Neural progenitor cell (in vitro differentiated cells): Measurements from ENCODE around the gene LARGE1. TPM values are rescaled to one million over a fixed set of nuclear protein-coding genes. Genes with fewer than 3 reads are reported as not detected.

ENCODE experiments used
- DNase-seq: peaks from one replicate; pipeline ENCODE4 v3.0.0-alpha.2; 2016; ENCODE audit warnings: low spot score
- H2AFZ ChIP-seq: fragments of 200-600 bp; sonication (generic); replicated peaks from 2 replicates; pipeline ENCODE4 v1.6.1; 2016; ENCODE audit warnings: antibody characterized with exemption
- H3F3A ChIP-seq: fragments of 200-600 bp; sonication (generic); 2 replicates; pipeline ENCODE4 v1.6.1; 2016; ENCODE audit warnings: antibody characterized with exemption, low read depth
- H3K27ac ChIP-seq: fragments of 200-600 bp; sonication (generic); 2 replicates; pipeline ENCODE4 v1.5.1; 2016; ENCODE audit warnings: mild to moderate bottlenecking
- H3K27me3 ChIP-seq: fragments of 200-600 bp; sonication (generic); 2 replicates; pipeline ENCODE4 v1.6.1; 2016; ENCODE audit warnings: mild to moderate bottlenecking, moderate library complexity
- H3K36me3 ChIP-seq: fragments of 200-600 bp; sonication (generic); 2 replicates; pipeline ENCODE4 v1.5.1; 2016
- H3K4me1 ChIP-seq: fragments of 200-600 bp; sonication (generic); 2 replicates; pipeline ENCODE4 v1.6.1; 2016; ENCODE audit warnings: mixed run types
- H3K4me2 ChIP-seq: fragments of 200-600 bp; sonication (generic); 2 replicates; pipeline ENCODE4 v1.6.1; 2016
- H3K4me3 ChIP-seq: fragments of 200-600 bp; sonication (generic); 2 replicates; pipeline ENCODE4 v1.5.1; 2016
- H3K79me2 ChIP-seq: fragments of 200-600 bp; sonication (generic); 2 replicates; pipeline ENCODE4 v1.6.1; 2016; ENCODE audit warnings: low read depth
- H3K9ac ChIP-seq: fragments of 200-600 bp; sonication (generic); 2 replicates; pipeline ENCODE4 v1.6.1; 2016
- H3K9me3 ChIP-seq: fragments of 200-600 bp; sonication (generic); 2 replicates; pipeline ENCODE4 v1.5.1; 2016; ENCODE audit warnings: low read depth
- H4K20me1 ChIP-seq: fragments of 200-600 bp; sonication (generic); 2 replicates; pipeline ENCODE4 v1.6.1; 2016; ENCODE audit warnings: low read depth
- H3K27ac Mint-ChIP-seq: 3 replicates; pipeline ENCODE4 v1.8.0; 2021; ENCODE audit warnings: mixed read lengths
- H3K27me3 Mint-ChIP-seq: 2 replicates; pipeline ENCODE4 v1.8.0; 2022; ENCODE audit warnings: low read depth, mild to moderate bottlenecking, inconsistent platforms, moderate library complexity, mixed read lengths; ENCODE audit not compliant: insufficient read depth
- H3K36me3 Mint-ChIP-seq: 3 replicates; pipeline ENCODE4 v1.8.0; 2021; ENCODE audit warnings: mixed read lengths
- H3K4me1 Mint-ChIP-seq: 3 replicates; pipeline ENCODE4 v1.8.0; 2021; ENCODE audit warnings: mixed read lengths
- H3K4me3 Mint-ChIP-seq: 3 replicates; pipeline ENCODE4 v1.8.0; 2021; ENCODE audit warnings: mild to moderate bottlenecking, moderate library complexity, mixed read lengths
- H3K9me3 Mint-ChIP-seq: 3 replicates; pipeline ENCODE4 v1.8.0; 2020; ENCODE audit warnings: mixed read lengths
- CTCF ChIP-seq: fragments of 200-600 bp; sonication (generic); IDR thresholded peaks from 2 replicates; pipeline ENCODE4 v1.5.1; 2017; ENCODE audit warnings: antibody characterized with exemption, mild to moderate bottlenecking
- EZH2 ChIP-seq: fragments of 200-600 bp; sonication (generic); IDR thresholded peaks from 2 replicates; pipeline ENCODE4 v1.6.1; 2017; ENCODE audit warnings: antibody characterized with exemption, mild to moderate bottlenecking, moderate library complexity
- EZH2phosphoT487 ChIP-seq: fragments of 200-600 bp; sonication (generic); IDR thresholded peaks from 2 replicates; pipeline ENCODE4 v1.6.1; 2017; ENCODE audit warnings: antibody characterized with exemption
- total RNA-seq: library from RNA; depleted of rRNA; stranded (reverse); fragments of >200 nt; gene quantifications from 2 replicates; pipeline ENCODE4 v1.2.3, GENCODE V29; 2015; ENCODE audit warnings: low replicate concordance

Gene LARGE1
- total RNA-seq, 1 donor from 2014 or later: 24.9 TPM

- H3K79me2 ChIP-seq: peaks cover 61% of the 10 kb centered on the region
Observed at GRCh38 chr22:33793475-33793874, 126.8 kb downstream of the LARGE1 start.

GRCh38 chr22:33792832-33793231 is 127.4 kb downstream of the LARGE1 start:
- Mint-ChIP-seq H3K36me3 (peaks cover 19% of the 10 kb centered on the region), H3K27ac (no peak overlapping the region)

More at GRCh38 chr22:33793475-33793874, 126.8 kb downstream of the LARGE1 start:
- peaks cover 2% of the 10 kb centered on the region for H3K4me1 Mint-ChIP-seq
- H3K4me3 Mint-ChIP-seq: no peak overlapping the region
- no peak overlapping the region for H3K9ac ChIP-seq
- TF ChIP-seq EZH2phosphoT487: no peak
- no peak for TF ChIP-seq EZH2
- no peak for TF ChIP-seq CTCF
- no peaks in the 10 kb centered on the region for H3K36me3 ChIP-seq
- H3K27ac ChIP-seq: no peak overlapping the region
- no peak overlapping the region for H3K4me3 ChIP-seq
- H3K4me1 ChIP-seq: no peaks in the 10 kb centered on the region
- H3K27me3 ChIP-seq: no peaks in the 10 kb centered on the region
- peaks cover 12% of the 10 kb centered on the region for H3K9me3 ChIP-seq
- no peaks in the 10 kb centered on the region for H4K20me1 ChIP-seq
- H3K36me3 Mint-ChIP-seq: peaks cover 15% of the 10 kb centered on the region
- no peak overlapping the region for H3K27ac Mint-ChIP-seq
- H3K4me2 ChIP-seq: no peak overlapping the region
- no peak for DNase-seq
- H3F3A ChIP-seq: no peaks in the 10 kb centered on the region
- H3K9me3 Mint-ChIP-seq: peaks cover 40% of the 10 kb centered on the region
- H3K27me3 Mint-ChIP-seq: peaks cover 3% of the 10 kb centered on the region
- H2AFZ ChIP-seq: no peak overlapping the region

GRCh38 chr22:33789690-33790253 is 130.5 kb downstream of the LARGE1 start:
- Histone ChIP-seq H3K27ac (no peak overlapping the region), H4K20me1 (no peaks in the 10 kb centered on the region), H2AFZ (no peak overlapping the region), H3K4me3 (no peak overlapping the region), H3K36me3 (no peaks in the 10 kb centered on the region), H3F3A (peaks cover under 1% of the 10 kb centered on the region), H3K79me2 (peaks cover 51% of the 10 kb centered on the region), H3K4me2 (no peak overlapping the region), H3K9me3 (peaks cover 15% of the 10 kb centered on the region), H3K9ac (no peak overlapping the region), H3K27me3 (no peaks in the 10 kb centered on the region), H3K4me1 (no peaks in the 10 kb centered on the region)
- Mint-ChIP-seq H3K9me3 (peaks cover 44% of the 10 kb centered on the region), H3K27me3 (peaks cover 5% of the 10 kb centered on the region), H3K4me1 (peaks cover 2% of the 10 kb centered on the region), H3K36me3 (peaks cover 21% of the 10 kb centered on the region), H3K4me3 (no peak overlapping the region), H3K27ac (no peak overlapping the region)
- DNase-seq: no peak
- TF ChIP-seq EZH2 (no peak), EZH2phosphoT487 (no peak), CTCF (no peak)

More at GRCh38 chr22:33792832-33793231, 127.4 kb downstream of the LARGE1 start:
- Mint-ChIP-seq H3K4me3 (no peak overlapping the region), H3K9me3 (peaks cover 44% of the 10 kb centered on the region), H3K4me1 (peaks cover 2% of the 10 kb centered on the region), H3K27me3 (peaks cover 5% of the 10 kb centered on the region)
- Histone ChIP-seq H3K9ac (no peak overlapping the region), H3K27ac (no peak overlapping the region), H4K20me1 (no peaks in the 10 kb centered on the region), H3K36me3 (no peaks in the 10 kb centered on the region), H3K4me3 (no peak overlapping the region), H3F3A (no peaks in the 10 kb centered on the region), H2AFZ (no peak overlapping the region), H3K4me1 (no peaks in the 10 kb centered on the region), H3K27me3 (no peaks in the 10 kb centered on the region), H3K9me3 (peaks cover 15% of the 10 kb centered on the region), H3K79me2 (peaks cover 61% of the 10 kb centered on the region), H3K4me2 (no peak overlapping the region)
- DNase-seq: no peak
- no peak for TF ChIP-seq EZH2
- no peak for TF ChIP-seq CTCF
- no peak for TF ChIP-seq EZH2phosphoT487
